Measurements from ENCODE around the gene ZEB2.

- TF ChIP-seq, protein P1, sequence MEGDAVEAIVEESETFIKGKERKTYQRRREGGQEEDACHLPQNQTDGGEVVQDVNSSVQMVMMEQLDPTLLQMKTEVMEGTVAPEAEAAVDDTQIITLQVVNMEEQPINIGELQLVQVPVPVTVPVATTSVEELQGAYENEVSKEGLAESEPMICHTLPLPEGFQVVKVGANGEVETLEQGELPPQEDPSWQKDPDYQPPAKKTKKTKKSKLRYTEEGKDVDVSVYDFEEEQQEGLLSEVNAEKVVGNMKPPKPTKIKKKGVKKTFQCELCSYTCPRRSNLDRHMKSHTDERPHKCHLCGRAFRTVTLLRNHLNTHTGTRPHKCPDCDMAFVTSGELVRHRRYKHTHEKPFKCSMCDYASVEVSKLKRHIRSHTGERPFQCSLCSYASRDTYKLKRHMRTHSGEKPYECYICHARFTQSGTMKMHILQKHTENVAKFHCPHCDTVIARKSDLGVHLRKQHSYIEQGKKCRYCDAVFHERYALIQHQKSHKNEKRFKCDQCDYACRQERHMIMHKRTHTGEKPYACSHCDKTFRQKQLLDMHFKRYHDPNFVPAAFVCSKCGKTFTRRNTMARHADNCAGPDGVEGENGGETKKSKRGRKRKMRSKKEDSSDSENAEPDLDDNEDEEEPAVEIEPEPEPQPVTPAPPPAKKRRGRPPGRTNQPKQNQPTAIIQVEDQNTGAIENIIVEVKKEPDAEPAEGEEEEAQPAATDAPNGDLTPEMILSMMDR (IDR thresholded peaks at IDR 0.05), result no peak
- no peak for TF ChIP-seq POLR2A (IDR thresholded peaks at IDR 0.05)
These were observed 161.4 kb downstream of the ZEB2 start for GRCh38 chr2:144358374-144358964.

All from breast epithelium (tissue), 3 donors.